ENCODE measurements around the gene WNT4.

The WNT4 gene

DNA sequence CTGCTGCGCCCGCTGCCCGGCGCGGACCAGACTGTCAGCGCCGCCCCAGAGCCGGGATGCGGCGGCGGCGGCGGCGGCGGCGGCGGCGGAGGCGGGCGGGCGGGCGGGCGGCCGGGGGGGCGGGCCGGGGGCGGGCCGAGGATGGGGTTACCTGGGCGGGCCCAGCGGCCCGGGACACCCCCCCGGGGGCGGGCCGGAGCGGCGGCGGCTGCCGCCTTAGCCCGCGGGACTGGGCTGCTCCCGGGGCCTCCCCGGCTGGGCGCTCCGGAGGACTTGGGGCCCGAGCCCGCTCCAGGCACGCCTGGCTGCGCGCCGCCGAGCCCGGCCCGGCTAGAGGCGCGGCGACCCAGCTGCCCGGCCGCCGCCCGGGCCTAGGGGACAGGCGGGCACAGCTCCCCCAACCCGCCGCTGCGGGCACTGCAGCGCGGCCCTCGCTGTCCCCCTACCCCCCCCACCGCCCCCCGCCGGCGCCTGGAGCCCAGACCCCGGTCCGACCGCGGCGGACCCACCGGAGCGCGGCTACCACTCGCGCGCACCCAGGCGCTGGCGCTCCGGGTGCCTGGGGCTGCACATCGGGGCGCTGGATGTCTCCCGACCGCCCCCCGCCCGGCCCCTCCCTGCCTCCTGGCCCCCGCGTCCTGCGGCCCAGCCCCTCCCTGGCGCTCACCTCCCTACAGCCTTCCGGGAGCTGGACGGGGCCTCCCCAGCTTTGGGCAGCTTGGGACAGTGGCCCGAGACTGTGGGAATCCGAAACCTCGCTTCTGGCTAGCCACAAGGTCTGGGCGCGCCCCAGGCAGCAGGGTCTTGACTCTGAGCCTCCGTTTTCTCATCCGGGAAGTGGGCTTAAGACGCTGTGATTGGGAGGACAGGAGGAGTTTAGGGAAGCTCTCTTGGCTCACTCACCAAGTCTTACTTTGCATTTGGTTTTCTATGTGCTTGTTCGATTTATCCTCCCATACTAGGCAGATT lies at the start of gene WNT4:
TSS of gene WNT4 (minus strand) at position 33 of the 969 bp plus-strand sequence. CDS start 175 bp downstream, outside the sequence.
- DNase-seq (ENCODE audit: low read depth, low spot score): no peak

DNA sequence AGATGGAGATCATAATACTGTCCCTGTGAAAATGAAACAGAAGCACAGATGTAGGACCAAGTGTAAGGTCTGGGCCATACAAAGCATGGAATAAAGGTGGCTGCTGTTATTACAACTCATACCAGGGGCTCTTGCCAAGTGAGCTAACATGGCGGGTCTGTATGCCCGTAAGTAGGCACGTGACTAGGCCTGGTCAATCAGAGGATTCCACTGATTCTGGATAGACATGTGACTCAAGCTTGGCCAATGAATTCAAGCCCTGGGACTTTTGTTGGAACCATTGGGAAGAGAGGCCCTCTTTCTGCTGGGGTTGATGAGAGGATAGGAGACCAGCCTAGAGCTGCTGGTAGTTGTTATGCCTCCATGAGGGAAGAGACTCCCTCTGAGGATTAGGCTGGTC lies 47.8 kb upstream of the WNT4 start:
- DNase-seq (ENCODE audit: low read depth, low spot score): no peak

DNA sequence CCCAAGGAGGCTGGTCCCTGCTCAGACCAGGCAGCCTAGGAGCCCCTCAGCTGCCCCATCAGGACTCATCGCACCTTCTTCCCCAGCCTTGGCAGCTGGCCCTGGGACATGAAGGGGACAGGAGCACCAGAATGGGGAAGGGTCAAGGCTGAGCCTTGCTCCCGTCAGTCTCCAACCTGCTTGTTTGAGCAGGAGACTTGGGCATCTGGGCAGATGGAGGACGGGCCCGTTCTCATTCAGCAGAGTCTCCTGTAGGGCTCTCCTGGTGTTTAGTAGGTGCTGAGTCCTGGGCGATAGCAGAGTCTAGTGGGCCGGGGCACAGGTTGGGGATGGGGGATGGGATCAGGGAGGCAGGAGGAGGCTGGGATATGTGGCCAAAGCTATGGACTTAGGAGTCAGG lies 47.4 kb upstream of the WNT4 start:
- no peak for DNase-seq (ENCODE audit: low read depth, low spot score)

DNA sequence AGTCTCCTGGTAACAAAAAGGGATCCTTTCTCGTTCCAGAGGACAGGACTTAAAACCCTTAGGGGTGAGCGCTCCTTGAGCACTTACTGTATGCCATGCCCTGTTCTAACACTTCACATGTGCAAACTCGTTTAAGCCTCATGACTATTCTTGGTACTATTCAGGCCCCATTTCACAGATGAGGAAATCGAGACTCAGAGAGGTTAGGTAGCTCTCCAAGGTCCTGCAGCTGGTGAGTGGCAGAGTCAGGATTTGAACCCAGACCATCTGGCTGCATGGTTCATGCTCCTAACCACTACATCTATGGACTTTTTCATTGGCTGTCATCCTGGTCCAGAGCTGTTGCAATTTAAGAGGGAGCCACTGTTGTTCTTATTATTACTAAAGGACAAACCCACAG lies 46.7 kb upstream of the WNT4 start:
- DNase-seq (ENCODE audit: low read depth, low spot score): no peak

DNA sequence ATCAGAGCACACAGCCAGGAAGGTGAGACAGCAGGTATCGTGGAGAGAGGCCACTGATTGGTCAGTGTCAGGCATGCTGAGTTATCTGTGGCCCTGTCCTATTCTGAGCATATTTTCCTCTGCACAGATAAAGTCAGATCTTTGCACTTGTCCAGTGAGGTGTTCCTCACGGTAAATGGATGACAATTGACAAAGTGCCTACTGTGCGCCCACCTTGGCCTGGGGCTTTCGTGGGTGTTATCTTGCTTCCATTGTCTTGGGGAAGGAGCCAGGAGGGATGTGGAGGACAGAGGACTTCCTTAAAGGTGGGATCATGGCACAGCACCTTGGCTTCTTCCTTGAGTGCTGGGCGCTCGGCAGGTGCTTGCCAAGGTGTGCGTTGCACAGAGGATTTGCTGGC lies 46.0 kb upstream of the WNT4 start:
- DNase-seq (ENCODE audit: low read depth, low spot score): no peak

DNA sequence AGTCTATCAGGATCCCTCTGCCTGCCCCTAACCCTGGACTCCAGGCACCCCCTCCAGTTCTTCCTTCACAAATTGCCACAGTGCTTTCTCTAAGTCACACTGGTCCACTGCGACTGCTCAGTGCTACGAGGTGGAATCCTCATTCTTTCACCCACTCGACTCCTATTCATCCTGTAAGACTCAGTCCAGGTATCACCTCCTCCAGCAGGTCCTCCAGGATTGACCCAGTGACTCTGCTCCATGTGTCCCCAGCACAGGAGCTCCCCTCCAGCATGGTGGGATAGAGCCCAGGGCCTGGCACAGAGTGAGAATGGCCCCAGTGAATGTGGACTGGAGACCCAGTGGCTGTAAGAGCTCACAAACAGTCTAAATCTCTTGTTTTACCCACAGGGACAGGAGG lies 45.5 kb upstream of the WNT4 start:
- DNase-seq (ENCODE audit: low read depth, low spot score): no peak

DNA sequence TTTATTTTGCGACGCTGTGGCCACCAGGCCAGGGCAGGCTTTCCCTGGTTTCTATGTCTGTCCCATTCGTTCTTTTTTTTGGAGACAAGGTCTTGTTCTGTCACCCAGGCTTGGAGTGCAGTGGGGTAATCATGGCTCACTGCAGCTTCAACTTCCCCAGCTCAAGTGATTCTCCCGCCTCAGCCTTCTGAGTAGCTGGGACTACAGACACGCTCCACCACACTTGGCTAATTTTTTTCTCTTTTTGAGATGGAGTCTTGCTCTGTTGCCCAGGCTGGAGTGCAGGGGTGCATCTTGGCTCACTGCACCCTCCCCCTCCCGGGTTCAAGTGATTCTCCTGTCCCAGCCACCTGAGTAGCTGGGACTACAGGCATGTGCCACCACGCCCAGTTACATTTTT lies 43.4 kb upstream of the WNT4 start:
- DNase-seq (ENCODE audit: low read depth, low spot score): no peak

DNA sequence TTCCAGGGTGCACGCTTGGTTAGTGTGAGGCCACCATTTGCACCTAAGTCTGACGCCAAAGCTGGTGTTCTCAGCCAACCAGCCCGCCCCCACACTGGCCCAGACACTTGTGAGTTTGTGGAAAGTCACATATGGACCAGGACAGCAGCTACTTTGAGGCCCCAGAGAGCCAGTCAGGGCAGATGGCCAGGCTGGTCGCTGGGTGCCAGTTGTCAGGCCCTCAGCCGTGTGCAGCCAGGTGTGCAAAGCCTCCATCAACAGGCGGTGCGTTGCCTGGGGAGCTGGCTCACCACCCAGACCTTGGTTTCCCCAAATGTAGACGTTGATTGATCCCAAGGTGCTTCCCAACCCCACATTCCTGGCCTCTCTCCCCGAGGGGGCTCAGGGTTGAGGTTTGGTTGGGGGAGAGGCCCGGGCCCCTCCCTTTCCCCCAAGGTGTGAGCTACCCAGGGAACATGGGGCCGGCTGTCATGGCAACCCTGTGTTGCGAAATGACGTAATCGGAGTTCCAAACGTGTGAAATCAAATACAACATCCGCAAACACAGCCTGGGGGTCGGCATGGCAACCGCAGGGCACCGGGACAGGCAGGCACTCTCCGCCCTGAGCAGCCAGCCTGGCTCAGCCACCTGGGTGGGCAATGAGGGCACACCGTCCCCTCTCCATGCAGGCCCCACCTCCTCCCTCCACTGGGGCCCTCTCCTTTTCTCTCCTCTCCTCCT lies 42.2 kb upstream of the WNT4 start:
- no peak for DNase-seq (ENCODE audit: low read depth, low spot score)

DNA sequence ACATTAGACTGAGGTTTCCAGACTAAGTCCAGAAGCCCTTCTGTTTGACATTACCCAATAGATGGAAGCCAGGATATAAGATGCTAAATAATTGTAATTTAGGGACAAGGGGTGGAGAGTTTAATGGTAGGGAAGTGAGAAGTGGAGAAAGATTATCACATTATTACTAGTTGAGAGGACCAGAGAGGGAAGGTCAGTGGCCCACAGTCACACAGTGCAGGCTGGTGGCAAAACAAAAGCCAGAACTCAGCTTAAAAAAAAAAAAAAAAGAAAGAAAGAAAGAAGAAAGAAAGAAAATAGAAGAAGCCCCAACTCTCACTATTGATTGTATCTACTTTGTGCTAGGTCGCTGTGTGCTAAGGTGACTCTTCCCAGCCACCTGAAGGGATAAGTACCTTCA lies 41.6 kb upstream of the WNT4 start:
- DNase-seq (ENCODE audit: low read depth, low spot score): no peak

DNA sequence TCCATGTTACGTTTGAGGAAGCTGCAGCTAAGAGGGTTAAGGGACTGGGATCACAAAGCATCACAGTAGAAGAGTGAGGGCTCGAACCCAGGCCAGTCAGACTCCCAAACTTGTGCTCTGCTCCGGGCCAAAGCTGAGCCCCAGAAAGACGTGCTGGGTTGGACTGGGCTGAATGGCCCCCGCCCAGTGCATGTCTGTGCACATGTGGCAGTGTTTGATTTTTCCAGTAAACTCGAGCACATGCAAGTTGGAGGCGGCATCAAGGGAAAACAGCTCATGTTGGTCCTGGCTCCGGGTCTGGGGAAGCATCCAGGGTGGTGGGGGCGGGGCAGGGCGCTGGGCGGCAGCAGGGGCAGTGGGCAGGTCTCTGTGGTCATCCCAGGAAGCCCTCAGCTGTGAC lies 39.8 kb upstream of the WNT4 start:
- DNase-seq (ENCODE audit: low read depth, low spot score): no peak

DNA sequence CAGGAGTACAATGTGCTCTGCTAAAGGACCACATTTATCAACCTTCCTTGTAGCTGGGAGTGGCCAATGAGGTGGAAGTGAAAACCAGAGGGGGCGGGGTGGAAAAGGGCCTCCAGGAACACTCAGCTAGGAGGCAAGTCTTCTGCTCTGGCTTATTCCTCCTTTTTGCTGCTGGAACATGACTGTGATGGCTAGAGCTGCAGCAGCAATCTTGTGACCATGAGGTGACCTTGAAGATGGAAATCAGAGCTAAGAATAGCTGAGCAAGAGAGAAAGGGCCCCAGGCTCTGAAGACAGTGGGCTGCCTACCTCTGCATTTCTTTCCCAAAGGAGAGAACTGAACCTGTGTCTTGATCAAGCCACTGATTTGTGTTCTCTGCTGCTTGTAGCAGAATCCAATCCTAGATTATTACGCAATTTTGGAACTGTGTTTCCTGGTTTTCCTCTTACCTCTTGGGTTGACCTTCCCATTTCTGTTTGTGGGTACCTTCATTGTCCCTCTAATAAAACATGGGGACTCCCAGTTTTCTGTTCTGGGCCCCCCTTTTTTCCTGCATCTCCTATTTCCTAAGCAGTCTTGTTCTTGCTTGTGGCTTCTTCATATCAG lies 36.4 kb upstream of the WNT4 start:
- DNase-seq (ENCODE audit: low read depth, low spot score): no peak

DNA sequence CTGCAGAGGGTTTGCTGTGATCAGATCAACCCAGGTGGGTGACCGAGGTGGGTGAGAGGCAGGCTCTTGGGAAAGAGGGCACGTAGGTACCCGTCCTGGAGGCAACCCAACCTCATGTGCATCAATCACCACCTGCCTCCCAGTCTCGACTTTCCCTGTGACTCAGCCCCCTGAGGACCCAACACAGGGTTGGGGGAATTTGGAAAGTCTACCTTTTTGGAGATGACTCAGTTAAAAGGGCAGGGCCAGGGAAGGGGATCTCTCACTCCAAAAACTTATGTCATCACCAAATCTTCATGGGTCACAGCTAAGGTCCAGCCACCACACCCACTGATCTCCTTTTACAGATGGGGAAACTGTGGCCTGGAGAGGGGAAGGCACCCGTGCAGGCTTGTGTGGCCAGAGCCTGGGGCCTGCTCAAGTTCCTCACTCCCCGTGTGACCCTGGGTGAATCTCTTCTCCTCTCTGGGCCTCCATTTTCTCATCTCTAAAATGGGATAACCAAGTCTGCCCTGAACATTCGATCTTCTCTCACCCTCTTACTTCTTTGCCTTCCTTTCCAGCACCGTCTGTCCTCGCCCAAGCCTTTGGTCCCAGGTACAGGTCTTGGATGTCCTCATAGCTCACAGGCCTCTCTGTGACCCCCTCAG lies 34.6 kb upstream of the WNT4 start:
- no peak for DNase-seq (ENCODE audit: low read depth, low spot score)

DNA sequence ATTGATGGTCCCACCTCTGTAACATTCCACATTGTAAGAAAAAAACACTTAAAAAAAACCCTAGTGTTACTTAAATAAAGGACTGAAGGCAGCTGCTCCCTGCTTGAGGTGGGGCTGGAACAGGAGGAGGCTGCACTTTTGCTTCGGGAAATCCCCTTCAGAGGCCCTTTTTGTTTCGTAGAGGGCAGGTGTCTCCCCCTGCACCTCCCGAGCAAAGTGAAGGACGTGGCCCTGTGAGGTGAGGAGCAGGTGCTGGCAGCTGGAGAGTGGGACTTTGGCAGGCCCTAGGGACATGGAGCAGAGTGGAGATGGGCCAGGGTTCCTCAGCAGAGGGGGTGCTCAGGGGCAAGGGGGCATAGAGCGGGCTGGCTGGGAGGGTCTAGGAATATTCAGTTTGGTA lies 33.4 kb upstream of the WNT4 start:
- no peak for DNase-seq (ENCODE audit: low read depth, low spot score)

DNA sequence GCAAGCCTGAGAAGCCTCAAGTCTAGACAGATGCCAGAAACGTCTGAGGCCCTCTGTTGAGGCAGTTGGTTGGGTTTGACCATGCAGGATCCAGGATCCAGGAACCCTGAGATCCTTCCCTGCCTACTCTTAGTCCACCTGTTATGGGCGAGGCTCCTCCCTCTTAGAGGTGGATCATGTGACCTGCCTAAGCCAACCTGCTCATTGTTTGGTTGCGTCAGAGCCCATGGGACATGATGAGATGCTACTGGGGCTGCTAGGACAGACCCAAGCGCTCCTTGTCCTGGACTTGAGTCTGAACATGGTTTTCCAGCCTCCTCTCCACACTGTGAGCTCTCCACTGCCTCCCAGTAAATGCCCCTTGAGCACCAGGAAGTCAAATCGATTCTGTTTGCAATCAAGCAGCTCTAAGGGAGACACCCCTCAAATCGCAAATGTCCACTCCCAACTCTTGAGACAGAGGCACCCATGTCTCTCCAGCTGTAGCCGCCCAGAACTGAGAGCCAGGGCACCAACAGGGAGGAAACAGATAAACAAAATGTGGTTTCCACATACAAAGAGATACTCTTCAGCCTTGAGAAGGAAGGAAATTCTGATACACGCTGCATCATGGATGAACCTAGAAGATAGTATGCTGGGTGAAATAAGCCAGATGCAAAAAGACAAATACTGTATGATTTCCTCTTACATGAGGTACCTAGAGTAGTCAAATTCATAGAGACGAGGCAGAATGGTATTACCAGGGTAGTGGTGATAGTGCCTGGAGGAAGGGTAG lies 31.7 kb upstream of the WNT4 start:
- DNase-seq (ENCODE audit: low read depth, low spot score): no peak

DNA sequence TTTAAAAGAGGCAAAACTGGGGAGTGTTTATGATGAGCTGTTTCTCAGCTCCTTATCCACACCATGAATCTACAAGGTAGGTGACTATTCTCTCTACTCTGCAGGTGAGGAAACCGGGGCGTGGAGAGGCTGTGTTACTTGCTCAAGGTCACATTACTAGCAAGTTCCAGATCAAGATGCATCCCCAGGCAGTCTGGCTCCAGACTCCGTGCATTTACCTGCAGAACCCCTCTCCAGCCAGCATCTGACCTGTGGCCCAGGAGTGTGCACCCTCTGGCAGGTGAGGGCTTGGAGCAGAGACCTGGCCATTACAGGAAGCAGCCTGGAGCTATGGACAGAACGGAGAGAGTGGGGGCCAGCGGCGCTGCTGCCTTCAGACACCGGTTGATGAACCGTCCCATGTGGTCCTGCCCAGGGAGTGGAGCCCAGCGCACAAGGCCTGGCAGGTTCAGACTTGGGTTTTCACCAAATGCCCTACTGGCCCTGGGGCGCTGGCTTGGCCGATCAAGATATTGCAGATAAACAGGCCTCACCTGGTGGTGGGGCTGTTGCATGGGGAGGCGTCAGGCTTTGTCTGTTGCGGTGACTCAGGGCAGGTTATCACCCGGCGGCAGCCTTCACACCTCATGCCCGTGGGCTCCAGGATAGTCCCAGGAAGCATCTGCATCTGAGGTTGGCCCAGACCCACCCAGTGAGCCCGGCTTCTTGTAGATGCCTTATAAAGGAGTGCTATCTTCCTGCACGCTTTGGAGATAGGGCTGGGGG lies 29.2 kb upstream of the WNT4 start:
- no peak for DNase-seq (ENCODE audit: low read depth, low spot score)

DNA sequence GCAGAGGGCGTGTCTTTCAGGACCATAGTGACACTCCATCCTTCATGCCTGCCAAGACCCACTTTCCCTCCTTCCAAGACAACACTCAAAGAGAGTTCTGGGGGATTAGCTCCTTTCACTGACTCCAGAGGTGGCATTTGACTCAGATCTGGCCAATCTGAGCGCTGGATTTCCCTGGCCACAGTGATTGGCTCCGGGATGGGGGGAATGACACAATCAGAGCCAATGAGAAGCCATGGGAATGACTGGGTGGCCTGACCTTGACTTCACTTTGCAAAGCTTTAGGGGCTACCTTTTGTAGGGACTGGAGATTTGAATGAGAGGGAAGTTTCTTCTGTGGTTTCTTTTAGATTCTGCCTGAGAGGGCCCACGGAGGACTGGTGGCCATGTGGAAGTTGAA lies 26.9 kb upstream of the WNT4 start:
- no peak for DNase-seq (ENCODE audit: low read depth, low spot score)

DNA sequence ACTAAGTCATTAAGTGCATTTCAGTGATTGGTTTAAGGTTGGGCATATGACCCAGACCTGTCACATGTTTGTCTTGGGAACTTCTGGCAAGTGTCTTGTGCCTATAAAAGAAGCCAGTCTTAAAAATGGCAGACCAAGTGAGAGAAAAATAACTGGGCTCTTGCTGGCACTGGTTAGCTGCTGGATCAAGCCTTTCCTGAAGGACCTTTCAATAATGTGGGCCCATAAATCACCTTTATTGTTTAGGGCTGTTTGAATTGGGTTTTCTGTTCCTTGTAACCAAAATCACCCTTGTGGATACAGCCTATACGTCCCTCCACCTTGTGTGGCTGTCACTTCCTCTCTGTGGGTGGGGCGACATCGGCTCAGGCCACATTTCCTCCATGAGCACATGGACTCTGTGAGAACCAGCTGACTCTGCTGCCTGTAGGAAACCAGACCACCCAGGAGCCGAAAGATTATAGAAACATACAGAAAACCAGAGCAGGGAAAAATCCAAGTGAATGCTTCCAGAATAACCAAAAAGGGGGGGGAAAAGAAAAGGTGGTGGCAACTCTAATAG lies 25.6 kb upstream of the WNT4 start:
- DNase-seq (ENCODE audit: low read depth, low spot score): no peak

DNA sequence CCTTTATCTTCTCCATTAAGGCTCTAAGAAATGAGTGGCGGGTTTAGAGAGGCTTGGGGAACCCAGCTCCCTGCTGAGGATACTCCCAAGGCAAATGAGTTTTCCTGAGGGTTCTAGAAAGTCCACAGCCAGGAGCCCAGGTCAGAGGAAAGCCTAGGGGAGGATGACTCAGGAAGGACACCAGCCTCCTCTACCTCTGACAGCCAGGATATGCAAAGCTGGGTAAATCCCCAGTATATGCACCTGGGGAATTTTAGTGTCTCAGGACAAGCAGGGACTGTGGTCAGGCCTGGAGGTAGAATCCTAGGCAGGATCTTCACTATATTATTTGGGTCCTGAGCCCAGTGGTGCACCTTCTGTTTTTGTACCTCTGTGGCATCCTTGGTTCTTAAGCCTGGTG lies 23.5 kb upstream of the WNT4 start:
- DNase-seq (ENCODE audit: low read depth, low spot score): no peak

DNA sequence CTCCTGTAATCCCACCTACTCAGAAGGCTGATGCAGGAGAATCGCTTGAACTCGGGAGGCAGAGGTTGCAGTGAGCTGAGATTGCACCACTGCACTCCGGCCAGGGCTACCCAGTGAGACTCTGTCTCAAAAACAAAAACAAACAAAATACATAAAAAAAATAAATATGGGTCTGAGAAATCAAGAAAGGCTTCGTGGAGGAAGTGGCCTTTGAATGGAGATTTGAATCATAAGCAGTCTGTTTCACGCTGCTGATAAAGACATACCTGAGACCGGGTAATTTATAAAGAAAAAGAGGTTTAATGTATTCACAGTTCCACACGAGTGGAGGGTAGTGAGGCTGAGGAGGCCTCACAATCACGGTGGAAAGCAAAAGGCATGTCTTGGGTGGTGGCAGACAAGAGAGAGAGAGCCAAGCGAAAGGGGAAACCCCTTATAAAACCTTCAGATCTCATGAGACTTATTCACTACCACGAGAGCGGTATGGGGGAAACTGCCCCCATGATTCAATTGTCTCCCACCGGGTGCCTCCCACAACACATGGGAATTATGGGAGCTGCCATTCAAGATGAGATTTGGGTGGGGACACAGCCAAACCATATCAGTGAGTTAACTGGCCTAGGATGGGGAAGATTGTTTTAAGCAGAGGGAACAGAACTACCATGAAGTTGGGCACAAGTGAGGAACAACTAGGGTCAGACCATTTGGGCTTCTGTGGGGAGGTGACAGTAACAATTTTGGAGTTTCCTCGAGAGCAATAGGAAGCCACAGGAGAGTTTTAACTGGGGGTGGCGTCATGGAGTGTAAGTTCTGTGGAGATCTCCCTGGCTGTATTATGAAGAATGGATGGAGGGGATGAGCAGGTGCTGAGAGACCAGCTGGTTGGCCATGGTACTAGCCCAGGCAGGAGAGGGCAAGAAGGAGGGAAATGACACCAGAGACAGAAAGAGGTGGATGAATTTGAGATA lies 22.2 kb upstream of the WNT4 start:
- DNase-seq (ENCODE audit: low read depth, low spot score): no peak

Data from activated naive CD8-positive, alpha-beta T cell treated with anti-CD3 and anti-CD28 coated beads, Interleukin-2, amount 50 U/mL, for 16 hours (primary cell).